Measurements from ENCODE around the gene CAMK4. TPM values are rescaled to one million over a fixed set of nuclear protein-coding genes. Genes with fewer than 3 reads are reported as not detected.

The CAMK4 gene
- total RNA-seq, 1 donor from 2014 or later, result 5.0 TPM

GRCh38 chr5:111214052-111214742 lies 10.0 kb upstream of the CAMK4 start:
- TF ChIP-seq CTCF (IDR thresholded peaks at IDR 0.05), result no peak
- TF ChIP-seq EZH2 (IDR thresholded peaks at IDR 0.05), result no peak
- no peak for TF ChIP-seq EZH2phosphoT487 (IDR thresholded peaks at IDR 0.05)
- no peaks in the 10 kb centered on the region for H3K27me3 ChIP-seq
- H3K79me2 ChIP-seq (ENCODE audit: low read depth), result no peaks in the 10 kb centered on the region
- no peak overlapping the region for H3K4me2 ChIP-seq
- no peak for DNase-seq (ENCODE audit: low spot score)
- H3K9ac ChIP-seq, result no peak overlapping the region
- no peaks in the 10 kb centered on the region for H3F3A ChIP-seq (ENCODE audit: low read depth)
- peaks cover 4% of the 10 kb centered on the region for H3K4me1 ChIP-seq
- H3K27ac ChIP-seq, result no peak overlapping the region
- no peaks in the 10 kb centered on the region for H3K9me3 ChIP-seq (ENCODE audit: low read depth)
- H2AFZ ChIP-seq (replicated peaks), result peak overlapping the region; percentile 93
- Mint-ChIP-seq H3K36me3 (no peaks in the 10 kb centered on the region), H3K9me3 (no peaks in the 10 kb centered on the region), H3K27ac (no peak overlapping the region), H3K27me3 (ENCODE audit: insufficient read depth, low read depth) (no peaks in the 10 kb centered on the region), H3K4me1 (no peaks in the 10 kb centered on the region), H3K4me3 (no peak overlapping the region)
- H3K36me3 ChIP-seq, result no peaks in the 10 kb centered on the region
- H4K20me1 ChIP-seq (ENCODE audit: low read depth), result no peaks in the 10 kb centered on the region
- H3K4me3 ChIP-seq, result no peak overlapping the region

- Mint-ChIP-seq H3K4me1 (no peaks in the 10 kb centered on the region), H3K4me3 (no peak overlapping the region), H3K27me3 (ENCODE audit: insufficient read depth, low read depth) (no peaks in the 10 kb centered on the region)
These were observed 8.2 kb upstream of the CAMK4 start for GRCh38 chr5:111215971-111216370.

GRCh38 chr5:111221139-111221538 lies 3.0 kb upstream of the CAMK4 start:
- Mint-ChIP-seq H3K36me3 (no peaks in the 10 kb centered on the region), H3K27ac (no peak overlapping the region), H3K27me3 (ENCODE audit: insufficient read depth, low read depth) (peaks cover 3% of the 10 kb centered on the region), H3K4me1 (peaks cover 11% of the 10 kb centered on the region), H3K4me3 (no peak overlapping the region), H3K9me3 (no peaks in the 10 kb centered on the region)
- no peaks in the 10 kb centered on the region for H3K9me3 ChIP-seq (ENCODE audit: low read depth)
- H3K4me1 ChIP-seq, result no peaks in the 10 kb centered on the region
- no peak overlapping the region for H3K4me3 ChIP-seq
- H3K27ac ChIP-seq, result no peak overlapping the region
- H3K36me3 ChIP-seq, result no peaks in the 10 kb centered on the region
- H3K27me3 ChIP-seq, result peaks cover 38% of the 10 kb centered on the region
- H3K4me2 ChIP-seq, result no peak overlapping the region
- no peak overlapping the region for H2AFZ ChIP-seq (replicated peaks)
- H3K79me2 ChIP-seq (ENCODE audit: low read depth), result no peaks in the 10 kb centered on the region
- no peaks in the 10 kb centered on the region for H4K20me1 ChIP-seq (ENCODE audit: low read depth)
- no peak for DNase-seq (ENCODE audit: low spot score)
- H3K9ac ChIP-seq, result no peak overlapping the region
- peaks cover 10% of the 10 kb centered on the region for H3F3A ChIP-seq (ENCODE audit: low read depth)
- TF ChIP-seq EZH2 (IDR thresholded peaks at IDR 0.05), result no peak
- TF ChIP-seq EZH2phosphoT487 (IDR thresholded peaks at IDR 0.05), result no peak
- TF ChIP-seq CTCF (IDR thresholded peaks at IDR 0.05), result no peak

More at GRCh38 chr5:111215971-111216370, 8.2 kb upstream of the CAMK4 start:
- Histone ChIP-seq H3K4me2 (no peak overlapping the region), H3K79me2 (ENCODE audit: low read depth) (no peaks in the 10 kb centered on the region), H3F3A (ENCODE audit: low read depth) (no peaks in the 10 kb centered on the region), H2AFZ (replicated peaks) (no peak overlapping the region), H3K27me3 (no peaks in the 10 kb centered on the region), H3K4me1 (peaks cover 4% of the 10 kb centered on the region), H3K4me3 (no peak overlapping the region), H3K36me3 (no peaks in the 10 kb centered on the region), H3K9ac (no peak overlapping the region), H3K27ac (no peak overlapping the region), H3K9me3 (ENCODE audit: low read depth) (no peaks in the 10 kb centered on the region), H4K20me1 (ENCODE audit: low read depth) (no peaks in the 10 kb centered on the region)
- TF ChIP-seq EZH2 (IDR thresholded peaks at IDR 0.05) (no peak), CTCF (IDR thresholded peaks at IDR 0.05) (no peak), EZH2phosphoT487 (IDR thresholded peaks at IDR 0.05) (no peak)
- Mint-ChIP-seq H3K36me3 (no peaks in the 10 kb centered on the region), H3K9me3 (no peaks in the 10 kb centered on the region), H3K27ac (no peak overlapping the region)
- DNase-seq (ENCODE audit: low spot score), result no peak
